ENCODE data around the gene NMNAT2. TPM values are rescaled to one million over a fixed set of nuclear protein-coding genes. Genes with fewer than 3 reads are reported as not detected.
A peak's percentile ranks its signal among the peaks of the same experiment; 100 is the strongest.

The NMNAT2 gene
- total RNA-seq, 1 donor from 2014 or later = 0.50 TPM

DNA sequence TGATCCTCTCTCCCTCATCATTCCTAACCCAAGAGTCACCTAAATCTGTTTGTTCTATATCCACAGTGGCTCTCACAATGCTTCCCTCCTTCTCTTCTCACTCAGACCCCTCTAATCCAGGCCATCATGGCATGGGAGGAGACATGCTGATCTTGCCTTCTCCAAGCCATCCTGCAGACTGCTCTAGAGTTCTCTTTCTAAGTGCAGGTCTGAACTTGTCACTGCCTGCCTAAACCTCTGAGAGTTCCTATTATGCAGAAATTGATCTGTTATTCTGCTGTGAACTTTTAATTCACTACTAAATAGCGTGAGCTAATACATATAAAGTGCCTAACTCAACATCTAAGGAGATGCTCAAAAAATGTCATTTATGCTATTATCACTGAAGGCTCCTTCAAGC lies 205.3 kb downstream of the NMNAT2 start:
- Histone ChIP-seq H3K79me2 (ENCODE audit: insufficient read depth, low read length) (no peaks in the 10 kb centered on the region), H2AFZ (ENCODE audit: low read depth, low read length) (no peak overlapping the region), H3K4me2 (ENCODE audit: low read length) (no peak overlapping the region), H3K27ac (ENCODE audit: low read depth, low read length) (no peak overlapping the region), H3K27me3 (ENCODE audit: insufficient read depth, low read length) (no peaks in the 10 kb centered on the region), H3K4me1 (ENCODE audit: insufficient read depth, low read length) (peaks cover 7% of the 10 kb centered on the region), H3K36me3 (ENCODE audit: insufficient read depth, low read length) (no peaks in the 10 kb centered on the region), H3K9me3 (ENCODE audit: insufficient read depth, low read depth, low read length) (no peaks in the 10 kb centered on the region), H3K9ac (ENCODE audit: low read length) (no peak overlapping the region), H4K20me1 (ENCODE audit: insufficient read depth, low read length) (no peaks in the 10 kb centered on the region), H3K4me3 (ENCODE audit: insufficient read depth, low read depth, low read length) (no peak overlapping the region)
- Mint-ChIP-seq H3K4me3 (ENCODE audit: unreplicated experiment) (no peak overlapping the region), H3K4me1 (ENCODE audit: low read depth, unreplicated experiment) (peaks cover 4% of the 10 kb centered on the region), H3K27me3 (ENCODE audit: low read depth, unreplicated experiment) (peaks cover 12% of the 10 kb centered on the region), H3K27ac (ENCODE audit: unreplicated experiment) (no peak overlapping the region), H3K36me3 (ENCODE audit: low read depth, unreplicated experiment) (no peaks in the 10 kb centered on the region), H3K9me3 (ENCODE audit: unreplicated experiment) (peaks cover 5% of the 10 kb centered on the region)
- DNase-seq (ENCODE audit: low read depth) (no peak), FAIRE-seq (no peak)
- TF ChIP-seq, protein P1, sequence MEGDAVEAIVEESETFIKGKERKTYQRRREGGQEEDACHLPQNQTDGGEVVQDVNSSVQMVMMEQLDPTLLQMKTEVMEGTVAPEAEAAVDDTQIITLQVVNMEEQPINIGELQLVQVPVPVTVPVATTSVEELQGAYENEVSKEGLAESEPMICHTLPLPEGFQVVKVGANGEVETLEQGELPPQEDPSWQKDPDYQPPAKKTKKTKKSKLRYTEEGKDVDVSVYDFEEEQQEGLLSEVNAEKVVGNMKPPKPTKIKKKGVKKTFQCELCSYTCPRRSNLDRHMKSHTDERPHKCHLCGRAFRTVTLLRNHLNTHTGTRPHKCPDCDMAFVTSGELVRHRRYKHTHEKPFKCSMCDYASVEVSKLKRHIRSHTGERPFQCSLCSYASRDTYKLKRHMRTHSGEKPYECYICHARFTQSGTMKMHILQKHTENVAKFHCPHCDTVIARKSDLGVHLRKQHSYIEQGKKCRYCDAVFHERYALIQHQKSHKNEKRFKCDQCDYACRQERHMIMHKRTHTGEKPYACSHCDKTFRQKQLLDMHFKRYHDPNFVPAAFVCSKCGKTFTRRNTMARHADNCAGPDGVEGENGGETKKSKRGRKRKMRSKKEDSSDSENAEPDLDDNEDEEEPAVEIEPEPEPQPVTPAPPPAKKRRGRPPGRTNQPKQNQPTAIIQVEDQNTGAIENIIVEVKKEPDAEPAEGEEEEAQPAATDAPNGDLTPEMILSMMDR (IDR thresholded peaks at IDR 0.05; ENCODE audit: insufficient read depth, low read depth, low read length) = no peak
- TF ChIP-seq EZH2 (IDR thresholded peaks at IDR 0.05; ENCODE audit: insufficient read depth, low read length) = no peak

DNA sequence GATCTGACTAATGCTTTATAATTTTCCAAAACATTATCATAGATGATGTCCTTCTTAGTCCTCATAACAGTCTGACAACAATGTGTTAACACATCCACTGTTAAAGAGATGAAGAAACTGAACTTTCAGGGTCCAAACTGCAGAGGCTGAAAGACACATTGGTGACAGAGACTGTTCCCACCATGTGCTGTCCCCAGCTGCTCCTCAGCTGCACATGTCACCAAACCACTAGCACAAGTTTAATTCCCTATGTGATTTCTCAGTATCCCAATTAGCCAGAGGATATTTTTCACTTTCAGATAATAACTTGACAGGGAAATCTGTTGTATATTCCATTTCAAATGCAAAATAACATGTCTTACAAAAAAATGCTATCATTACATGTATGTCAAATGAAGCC lies 207.5 kb downstream of the NMNAT2 start:
- TF ChIP-seq, protein P1 (IDR thresholded peaks at IDR 0.05; ENCODE audit: insufficient read depth, low read depth, low read length) = no peak
- no peak for TF ChIP-seq EZH2 (IDR thresholded peaks at IDR 0.05; ENCODE audit: insufficient read depth, low read length)
- Histone ChIP-seq H3K36me3 (ENCODE audit: insufficient read depth, low read length) (no peaks in the 10 kb centered on the region), H3K4me1 (ENCODE audit: insufficient read depth, low read length) (peaks cover 7% of the 10 kb centered on the region), H3K4me2 (ENCODE audit: low read length) (no peak overlapping the region), H3K27ac (ENCODE audit: low read depth, low read length) (no peak overlapping the region), H3K9me3 (ENCODE audit: insufficient read depth, low read depth, low read length) (no peaks in the 10 kb centered on the region), H3K79me2 (ENCODE audit: insufficient read depth, low read length) (no peaks in the 10 kb centered on the region), H3K9ac (ENCODE audit: low read length) (no peak overlapping the region), H3K4me3 (ENCODE audit: insufficient read depth, low read depth, low read length) (no peak overlapping the region), H4K20me1 (ENCODE audit: insufficient read depth, low read length) (no peaks in the 10 kb centered on the region), H3K27me3 (ENCODE audit: insufficient read depth, low read length) (no peaks in the 10 kb centered on the region), H2AFZ (ENCODE audit: low read depth, low read length) (no peak overlapping the region)
- Mint-ChIP-seq H3K4me3 (ENCODE audit: unreplicated experiment) (no peak overlapping the region), H3K27ac (ENCODE audit: unreplicated experiment) (no peak overlapping the region), H3K27me3 (ENCODE audit: low read depth, unreplicated experiment) (peaks cover 6% of the 10 kb centered on the region), H3K36me3 (ENCODE audit: low read depth, unreplicated experiment) (no peaks in the 10 kb centered on the region), H3K9me3 (ENCODE audit: unreplicated experiment) (peaks cover 6% of the 10 kb centered on the region), H3K4me1 (ENCODE audit: low read depth, unreplicated experiment) (peaks cover 4% of the 10 kb centered on the region)
- DNase-seq (ENCODE audit: low read depth) (no peak), FAIRE-seq (peak; percentile 13)

DNA sequence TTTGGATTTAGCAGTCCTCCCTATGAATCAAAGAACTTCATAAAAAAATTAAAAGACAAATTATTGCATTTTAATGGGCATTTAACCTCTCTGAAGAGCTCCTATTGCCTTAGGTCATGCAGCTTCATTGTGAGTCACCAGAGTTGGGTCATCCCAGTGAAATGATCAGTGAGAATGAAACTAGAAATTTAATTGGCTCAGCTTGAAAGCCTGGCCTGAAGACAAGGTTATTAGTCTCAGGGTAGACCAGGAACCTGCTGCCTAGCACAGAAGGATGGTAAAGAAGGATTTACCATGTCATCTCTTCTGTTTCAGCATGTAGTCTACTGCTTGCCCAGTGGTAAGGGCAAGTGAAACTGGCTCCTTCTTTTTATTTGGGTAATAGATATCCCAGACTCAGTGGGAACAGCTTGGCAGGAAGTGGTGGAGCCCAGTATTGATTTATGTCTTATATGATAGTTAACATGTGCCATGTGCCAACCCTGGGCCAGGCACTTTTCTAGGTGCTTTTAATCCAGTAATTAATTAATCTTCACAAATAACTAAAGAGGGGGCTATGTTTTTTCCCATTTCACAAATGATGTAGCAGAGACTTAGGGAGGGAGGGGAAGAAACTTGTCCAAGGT lies 208.5 kb downstream of the NMNAT2 start:
- no peak overlapping the region for H3K4me3 ChIP-seq (ENCODE audit: insufficient read depth, low read depth, low read length)
- H3K36me3 Mint-ChIP-seq (ENCODE audit: low read depth, unreplicated experiment) = no peaks in the 10 kb centered on the region
- H4K20me1 ChIP-seq (ENCODE audit: insufficient read depth, low read length) = no peaks in the 10 kb centered on the region
- DNase-seq (ENCODE audit: low read depth) (peak; percentile 74), FAIRE-seq (no peak)
- H3K27me3 Mint-ChIP-seq (ENCODE audit: low read depth, unreplicated experiment) = peaks cover 6% of the 10 kb centered on the region
- H3K9me3 ChIP-seq (ENCODE audit: insufficient read depth, low read depth, low read length) = no peaks in the 10 kb centered on the region
- no peak for TF ChIP-seq EZH2 (IDR thresholded peaks at IDR 0.05; ENCODE audit: insufficient read depth, low read length)
- TF ChIP-seq, protein P1 (IDR thresholded peaks at IDR 0.05; ENCODE audit: insufficient read depth, low read depth, low read length) = no peak
- no peaks in the 10 kb centered on the region for H3K36me3 ChIP-seq (ENCODE audit: insufficient read depth, low read length)
- no peaks in the 10 kb centered on the region for H3K27me3 ChIP-seq (ENCODE audit: insufficient read depth, low read length)
- H3K4me1 Mint-ChIP-seq (ENCODE audit: low read depth, unreplicated experiment) = peaks cover 4% of the 10 kb centered on the region
- no peak overlapping the region for H3K27ac Mint-ChIP-seq (ENCODE audit: unreplicated experiment)
- H3K9me3 Mint-ChIP-seq (ENCODE audit: unreplicated experiment) = peaks cover 6% of the 10 kb centered on the region
- H3K4me2 ChIP-seq (ENCODE audit: low read length) = no peak overlapping the region
- H3K9ac ChIP-seq (ENCODE audit: low read length) = no peak overlapping the region
- H3K79me2 ChIP-seq (ENCODE audit: insufficient read depth, low read length) = no peaks in the 10 kb centered on the region
- H3K4me1 ChIP-seq (ENCODE audit: insufficient read depth, low read length) = peaks cover 7% of the 10 kb centered on the region
- H3K4me3 Mint-ChIP-seq (ENCODE audit: unreplicated experiment) = no peak overlapping the region
- peak overlapping the region; percentile 56 for H2AFZ ChIP-seq (ENCODE audit: low read depth, low read length)
- H3K27ac ChIP-seq (ENCODE audit: low read depth, low read length) = no peak overlapping the region
